Activated T-cell treated with anti-CD3 and anti-CD28 coated beads, Interleukin-2, amount 50 U/mL, for 4 hours (primary cell): ENCODE measurements around the gene ZNF10. TPM values are rescaled to one million over a fixed set of nuclear protein-coding genes. Genes with fewer than 3 reads are reported as not detected.

Experiments
- total RNA-seq, 3 donors: library from RNA; stranded (reverse); gene quantifications; one replicate each; pipeline ENCODE4 v1.2.1, GENCODE V29; 2021

Gene ZNF10
- total RNA-seq, 3 donors from 2014 or later: 2.4 to 3.5 (median 2.6) TPM

Other genes with a start within 250 kb of the ZNF10 start
- gene CHFR, start 243.0 kb upstream of the ZNF10 start, total RNA-seq: 10 to 100 TPM; 52.3 to 54.4 (median 53.5) TPM
- gene ZNF605, start 174.3 kb upstream of the ZNF10 start, total RNA-seq: 1 to 10 TPM; 3.9 to 5.0 (median 4.9) TPM
- gene ZNF26, start 144.3 kb upstream of the ZNF10 start, total RNA-seq: 10 to 100 TPM; 19.4 to 30.2 (median 24.0) TPM
- gene ZNF84, start 93.1 kb upstream of the ZNF10 start, total RNA-seq: 10 to 100 TPM; 11.5 to 15.6 (median 12.5) TPM
- 10 to 100 TPM; 10.4 to 15.0 (median 13.4) TPM for gene ZNF140, start 49.7 kb upstream of the ZNF10 start, total RNA-seq
- 1 to 10 TPM; 1.4 to 1.6 (median 1.6) TPM for gene ZNF891, start 353 bp upstream of the ZNF10 start, total RNA-seq
- gene ZNF268, start 50.9 kb downstream of the ZNF10 start, total RNA-seq: 10 to 100 TPM; 17.7 to 19.8 (median 18.0) TPM
- not detected for gene ANHX, start 105.2 kb downstream of the ZNF10 start, total RNA-seq